Common myeloid progenitor, CD34-positive (primary cell): ENCODE results near the gene CD96.

ENCODE experiments used
- CTCF ChIA-PET: fragments of 350-600 bp; sonication (Branson Sonifier 250); formaldehyde crosslinking; loops from one replicate; lab custom pipeline; 2021; ENCODE audit warnings: antibody characterized with exemption; lab: Charles Lee
- POLR2A ChIA-PET: fragments of 350-600 bp; sonication (Branson Sonifier 250); formaldehyde crosslinking; loops from one replicate; lab custom pipeline; 2021; ENCODE audit warnings: antibody characterized with exemption; lab: Charles Lee
- DNase-seq, 3 donors: peaks; one replicate each; pipeline versions ENCODE4 v3.0.0 to v3.0.0-alpha.2; 2013
- H3K27ac ChIP-seq, 2 experiments: 1 replicate in 1 of 2; 2 replicates in 1 of 2; pipeline ENCODE4 v1.7.0; 2013; ENCODE audit warnings: inconsistent platforms in 2 of 2, low read length in 2 of 2, mild to moderate bottlenecking in 2 of 2, low read depth in 1 of 2, moderate library complexity in 1 of 2; ENCODE audit not compliant: severe bottlenecking in 2 of 2, insufficient read depth in 1 of 2, poor library complexity in 1 of 2
- H3K27me3 ChIP-seq, 5 experiments: replicated peaks in 2 of 5; 1 replicate in 3 of 5; 2 replicates in 2 of 5; pipeline versions ENCODE4 v1.6.1 to v1.7.0; 2013; ENCODE audit warnings: low read length in 4 of 5, mild to moderate bottlenecking in 2 of 5, moderate library complexity in 2 of 5, inconsistent platforms in 1 of 5; ENCODE audit not compliant: insufficient read depth in 5 of 5, control insufficient read depth in 4 of 5
- H3K36me3 ChIP-seq, 4 experiments: 1 replicate in 2 of 4; 2 replicates in 2 of 4; pipeline versions ENCODE4 v1.6.1 to v1.7.0; 2013; ENCODE audit warnings: low read length in 3 of 4, control low read depth in 1 of 4, mild to moderate bottlenecking in 1 of 4; ENCODE audit not compliant: control insufficient read depth in 4 of 4, insufficient read depth in 4 of 4
- H3K4me1 ChIP-seq, 4 experiments: 1 replicate in 3 of 4; 2 replicates in 1 of 4; pipeline versions ENCODE4 v1.6.1 to v1.7.1; 2013; ENCODE audit warnings: low read length in 3 of 4, mild to moderate bottlenecking in 3 of 4, control low read depth in 1 of 4, inconsistent platforms in 1 of 4, moderate library complexity in 1 of 4; ENCODE audit not compliant: control insufficient read depth in 4 of 4, insufficient read depth in 4 of 4; ENCODE audit errors: control extremely low read depth in 1 of 4
- H3K4me3 ChIP-seq, 7 experiments: 1 replicate in 4 of 7; 2 replicates in 3 of 7; pipeline versions ENCODE4 v1.5.1 to v1.7.0; 2013; ENCODE audit warnings: mild to moderate bottlenecking in 7 of 7, low read length in 6 of 7, moderate library complexity in 6 of 7, inconsistent platforms in 2 of 7, low read depth in 2 of 7, control low read depth in 1 of 7; ENCODE audit not compliant: insufficient read depth in 4 of 7, control insufficient read depth in 1 of 7; ENCODE audit errors: extremely low read depth in 1 of 7
- H3K9me3 ChIP-seq, 5 experiments: 1 replicate in 4 of 5; 2 replicates in 1 of 5; pipeline versions ENCODE4 v1.6.1 to v1.7.1; 2013; ENCODE audit warnings: low read length in 4 of 5, mild to moderate bottlenecking in 2 of 5, inconsistent platforms in 1 of 5, low read depth in 1 of 5, moderate library complexity in 1 of 5; ENCODE audit not compliant: control insufficient read depth in 4 of 5, insufficient read depth in 2 of 5; ENCODE audit errors: control extremely low read depth in 1 of 5
- WGBS: methylation state at CpG from one replicate; pipeline ENCODE4 v1.1.5; 2013; ENCODE audit not compliant: insufficient coverage; 5-methylcytosine and 5-hydroxymethylcytosine counted together

CD96 gene

GRCh38 chr3:111582120-111582474 lies 40.1 kb downstream of the CD96 start:
- H3K27ac ChIP-seq, result no peak overlapping the region
- CTCF ChIA-PET, result interaction anchor here (1.2 kb wide), 1 partner anchor 133 kb away, joined by 3 read pairs; no protein-coding TSS in a partner anchor

DNA sequence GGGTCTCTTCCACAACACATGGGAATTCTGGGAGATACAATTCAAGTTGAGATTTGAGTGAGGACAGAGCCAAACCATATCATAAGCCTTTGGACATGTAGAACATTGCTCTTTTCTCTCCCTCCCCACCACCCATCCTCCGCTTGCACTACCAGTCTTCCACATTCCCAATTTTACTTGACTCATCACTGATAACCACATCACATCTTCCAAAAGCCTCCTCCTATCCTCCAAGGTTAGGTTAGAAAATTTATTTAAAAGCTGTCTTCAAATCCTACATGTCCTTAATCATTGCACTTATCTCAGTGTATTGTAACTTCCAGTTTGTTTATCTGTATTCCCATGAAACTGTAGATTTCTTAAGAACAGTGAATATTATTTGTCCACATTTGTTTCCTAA lies 42.7 kb downstream of the CD96 start:
- WGBS, result 100% methylated on average over 1 of the region's 1 CpG
- H3K27me3 ChIP-seq, result no peaks in the 10 kb centered on the region
- H3K9me3 ChIP-seq, result no peaks in the 10 kb centered on the region
- ChIA-PET CTCF (no interaction called here), POLR2A (no interaction called here)
- no peak for DNase-seq
- no peak overlapping the region for H3K27ac ChIP-seq
- no peaks in the 10 kb centered on the region for H3K36me3 ChIP-seq
- peaks cover 0 to 6% (median 2%) of the 10 kb centered on the region in 4 experiments for H3K4me1 ChIP-seq
- H3K4me3 ChIP-seq, result no peak overlapping the region

More at GRCh38 chr3:111582120-111582474, 40.1 kb downstream of the CD96 start:
- Histone ChIP-seq H3K4me1 (peaks cover 0 to 23% (median 3%) of the 10 kb centered on the region in 4 experiments), H3K27me3 (no peaks in the 10 kb centered on the region), H3K36me3 (no peaks in the 10 kb centered on the region), H3K9me3 (no peaks in the 10 kb centered on the region), H3K4me3 (no peak overlapping the region)
- no peak for DNase-seq
- WGBS, result no CpG with 5 or more reads among the region's 1 CpG
- POLR2A ChIA-PET, result no interaction called here

DNA sequence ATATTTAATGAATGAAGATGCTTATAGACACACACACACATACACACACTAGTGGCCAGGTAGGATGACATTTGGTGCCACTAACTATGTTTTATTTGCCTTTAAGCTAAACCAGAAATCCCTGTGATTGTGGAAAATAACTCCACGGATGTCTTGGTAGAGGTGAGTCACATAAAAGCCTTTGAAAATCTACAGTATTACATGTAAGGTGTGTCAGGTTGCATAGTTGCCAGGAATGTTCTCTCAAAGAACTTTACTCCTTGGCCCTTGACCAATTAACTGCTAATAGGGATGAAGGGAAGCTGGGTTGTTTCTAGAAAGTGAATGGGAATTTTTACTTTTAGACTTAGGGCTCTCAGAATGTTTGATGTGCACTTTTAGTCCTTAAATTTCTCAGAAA lies 43.2 kb downstream of the CD96 start:
- H3K4me3 ChIP-seq, result no peak overlapping the region
- DNase-seq, result no peak
- CTCF ChIA-PET, result no interaction called here
- H3K9me3 ChIP-seq, result no peaks in the 10 kb centered on the region
- POLR2A ChIA-PET, result no interaction called here
- H3K36me3 ChIP-seq, result no peaks in the 10 kb centered on the region
- no peaks in the 10 kb centered on the region for H3K27me3 ChIP-seq
- WGBS, result no CpG with 5 or more reads among the region's 1 CpG
- peaks cover 0 to under 1% (median 0%) of the 10 kb centered on the region in 4 experiments for H3K4me1 ChIP-seq
- H3K27ac ChIP-seq, result no peak overlapping the region

DNA sequence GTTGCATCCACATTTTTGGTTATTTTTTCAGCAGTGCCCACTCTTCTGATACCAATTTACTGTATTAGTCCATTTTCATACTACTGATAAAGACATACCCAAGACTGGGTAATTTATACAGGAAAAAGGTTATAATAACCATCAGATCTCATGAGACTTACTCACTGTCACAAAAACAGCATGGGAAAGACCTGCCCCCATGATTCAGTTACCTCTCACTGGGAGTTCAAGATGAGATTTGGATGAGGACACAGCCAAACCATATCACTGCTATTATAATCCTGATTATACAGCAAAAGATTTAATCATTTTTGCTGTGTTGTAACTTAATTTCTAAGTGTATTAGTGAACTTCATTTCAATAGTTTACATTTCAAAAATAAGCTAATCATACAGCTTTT lies 46.5 kb downstream of the CD96 start:
- DNase-seq, result no peak
- no peak overlapping the region for H3K4me3 ChIP-seq
- no peaks in the 10 kb centered on the region for H3K27me3 ChIP-seq
- CTCF ChIA-PET, result interaction anchor here (0.6 kb wide), 1 partner anchor 103 kb away, joined by 3 read pairs; no protein-coding TSS in a partner anchor
- H3K36me3 ChIP-seq, result no peaks in the 10 kb centered on the region
- no peaks in the 10 kb centered on the region for H3K4me1 ChIP-seq
- H3K27ac ChIP-seq, result no peak overlapping the region
- no peaks in the 10 kb centered on the region for H3K9me3 ChIP-seq
- POLR2A ChIA-PET, result no interaction called here

DNA sequence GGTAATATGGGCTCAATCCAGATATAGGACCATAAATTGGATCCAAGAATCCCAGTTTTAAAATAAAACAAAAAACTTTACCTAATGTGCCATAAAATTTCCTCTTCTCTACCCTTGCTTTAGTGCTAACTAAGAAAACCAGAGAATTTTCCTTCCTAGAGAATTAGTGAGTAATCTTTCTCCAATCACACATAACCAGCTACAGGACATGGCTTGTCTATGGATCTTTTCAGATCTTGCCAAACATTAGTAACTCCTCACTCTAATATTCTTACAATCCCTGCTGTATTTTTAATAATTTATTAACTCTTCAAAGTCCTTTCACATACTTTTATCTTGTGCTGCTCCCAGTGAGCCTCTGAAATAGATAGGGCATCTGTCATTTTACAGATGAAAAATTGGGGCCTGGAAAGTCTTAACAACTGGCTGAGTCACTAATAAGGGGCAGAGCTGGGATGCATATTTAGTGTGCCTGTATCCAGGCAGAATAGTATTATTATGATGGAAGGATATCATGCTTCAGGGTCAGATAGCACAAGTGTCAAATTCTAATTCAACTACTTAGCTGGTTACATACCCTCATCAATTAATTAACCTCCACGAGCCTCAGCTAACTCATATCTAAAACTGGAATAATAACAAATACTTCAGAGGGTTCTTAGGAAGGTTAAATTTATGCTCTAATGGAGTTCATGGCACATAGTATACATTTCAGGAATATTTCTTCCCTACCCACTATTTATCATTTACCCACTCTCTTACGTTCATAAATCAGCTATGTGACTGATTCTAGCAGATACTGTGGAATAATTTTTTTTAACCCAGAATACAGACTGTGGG lies 47.5 kb downstream of the CD96 start:
- Histone ChIP-seq H3K4me3 (no peak overlapping the region), H3K27ac (no peak overlapping the region), H3K9me3 (no peaks in the 10 kb centered on the region), H3K4me1 (no peaks in the 10 kb centered on the region), H3K36me3 (no peaks in the 10 kb centered on the region), H3K27me3 (no peaks in the 10 kb centered on the region)
- POLR2A ChIA-PET, result no interaction called here
- WGBS, result no CpG with 5 or more reads among the region's 2 CpGs
- CTCF ChIA-PET, result interaction anchor here (0.6 kb wide), 1 partner anchor 102 kb away, joined by 3 read pairs; no protein-coding TSS in a partner anchor
- DNase-seq, result no peak

DNA sequence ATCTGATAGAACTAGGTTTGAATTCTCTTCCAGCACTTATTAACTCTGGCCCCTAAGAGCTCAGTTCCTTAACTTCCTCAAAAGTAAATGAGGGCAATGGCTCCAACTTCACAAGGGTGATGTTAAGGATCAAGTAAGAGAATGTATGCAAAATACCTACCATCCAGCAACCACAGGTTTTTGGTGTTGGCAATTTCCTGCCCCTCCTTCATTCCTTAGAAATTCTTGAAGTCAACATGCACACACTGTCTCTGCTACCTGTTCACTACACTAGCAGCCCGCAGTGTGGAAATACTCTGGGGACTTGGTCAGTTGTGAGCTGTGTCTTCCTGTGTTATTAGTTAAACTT lies 48.1 kb downstream of the CD96 start:
- Histone ChIP-seq H3K4me3 (no peak overlapping the region), H3K4me1 (peaks cover 0 to 1% (median 0%) of the 10 kb centered on the region in 4 experiments), H3K9me3 (no peaks in the 10 kb centered on the region), H3K27me3 (no peaks in the 10 kb centered on the region), H3K36me3 (no peaks in the 10 kb centered on the region), H3K27ac (no peak overlapping the region)
- DNase-seq, result no peak
- CTCF ChIA-PET, result no interaction called here
- no CpG with 5 or more reads among the region's 1 CpG for WGBS
- POLR2A ChIA-PET, result no interaction called here

DNA sequence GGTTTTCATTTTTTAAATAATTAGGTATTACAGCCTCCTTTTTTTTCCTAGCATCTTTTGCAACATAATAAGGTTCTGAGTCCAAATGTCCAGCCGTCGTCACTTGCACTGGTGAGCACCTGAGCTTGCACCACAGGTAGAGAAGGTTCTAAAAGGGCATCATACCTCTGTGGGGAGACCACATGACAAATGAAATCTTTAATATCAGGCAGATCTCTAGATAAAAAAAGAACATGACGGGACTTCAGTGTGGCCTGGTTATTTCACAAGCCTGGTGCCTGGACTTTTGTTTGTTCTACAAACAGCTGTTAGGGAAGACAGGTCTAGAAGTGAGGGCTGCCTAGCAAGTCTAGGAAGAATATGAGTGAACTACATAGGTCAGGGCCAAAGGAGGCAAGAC lies 49.6 kb downstream of the CD96 start:
- Histone ChIP-seq H3K4me1 (peaks cover 0 to 4% (median 0%) of the 10 kb centered on the region in 4 experiments), H3K36me3 (no peaks in the 10 kb centered on the region), H3K27me3 (no peaks in the 10 kb centered on the region), H3K9me3 (no peaks in the 10 kb centered on the region), H3K27ac (no peak overlapping the region), H3K4me3 (no peak overlapping the region)
- 92% methylated on average over 1 of the region's 3 CpGs for WGBS
- ChIA-PET CTCF (no interaction called here), POLR2A (interaction anchor here (0.6 kb wide), 1 partner anchor 13 kb away, joined by 4 read pairs; no protein-coding TSS in a partner anchor)
- no peak for DNase-seq
